ENCODE data around the gene ARMC7.
A peak's percentile ranks its signal among the peaks of the same experiment; 100 is the strongest.

Gene ARMC7

DNA sequence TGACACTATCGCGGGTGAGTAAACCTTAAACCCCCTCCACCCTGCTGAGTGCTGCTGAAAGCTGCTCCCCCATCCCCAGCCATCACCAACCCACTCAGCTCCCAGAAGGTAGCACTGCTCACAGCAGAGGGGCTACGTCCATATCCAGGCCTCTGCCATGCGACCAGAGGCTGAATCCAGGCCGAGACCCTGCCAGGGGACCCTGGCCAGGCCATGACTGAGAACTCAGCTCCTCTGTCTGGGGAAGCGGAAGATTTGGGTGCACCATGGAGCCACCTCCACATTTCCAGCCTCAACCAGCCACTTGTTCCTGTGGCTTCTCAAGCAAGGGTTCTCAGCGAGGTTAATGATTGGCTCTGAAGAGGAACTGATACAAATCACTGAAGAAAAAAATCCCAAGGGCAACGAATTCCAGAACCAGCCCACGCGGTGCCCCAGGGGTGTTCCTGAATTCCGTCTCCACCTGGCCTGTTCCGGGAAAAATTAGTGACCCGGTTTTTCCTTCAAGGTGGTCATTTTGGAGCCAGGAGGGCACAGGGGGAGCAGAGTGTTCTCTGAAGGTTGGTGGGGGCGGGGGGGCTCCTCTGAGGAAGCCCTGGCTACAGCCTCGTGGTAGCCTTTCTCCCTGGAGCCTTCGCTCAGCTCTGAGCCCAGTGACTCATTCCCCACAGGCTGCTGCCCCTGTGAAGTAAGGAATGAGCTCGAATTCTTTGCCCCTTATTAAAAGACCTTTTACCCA, 31.3 kb upstream of the ARMC7 start:
- Histone ChIP-seq H3K27ac (ENCODE audit: low read length) (peak overlapping the region; percentile 89), H2AFZ (ENCODE audit: low read depth, low read length) (no peak overlapping the region), H3K4me3 (ENCODE audit: low read length) (peak overlapping the region; percentile 80), H3K36me3 (replicated peaks; ENCODE audit: low read depth, low read length) (no peaks in the 10 kb centered on the region), H3K9me3 (ENCODE audit: insufficient read depth, low read length) (no peaks in the 10 kb centered on the region), H3K9ac (ENCODE audit: low read length) (peak overlapping the region; percentile 79), H3K79me2 (ENCODE audit: low read length) (no peaks in the 10 kb centered on the region), H3K4me1 (ENCODE audit: low read length) (peaks cover 31% of the 10 kb centered on the region), H3K27me3 (ENCODE audit: low read depth, low read length) (peaks cover 5% of the 10 kb centered on the region; the same call in 1 of the 2 replicates), H3K4me2 (ENCODE audit: low read length) (peak overlapping the region; percentile 100), H4K20me1 (ENCODE audit: insufficient read depth, low read length) (no peaks in the 10 kb centered on the region)
- TF ChIP-seq, protein P1, sequence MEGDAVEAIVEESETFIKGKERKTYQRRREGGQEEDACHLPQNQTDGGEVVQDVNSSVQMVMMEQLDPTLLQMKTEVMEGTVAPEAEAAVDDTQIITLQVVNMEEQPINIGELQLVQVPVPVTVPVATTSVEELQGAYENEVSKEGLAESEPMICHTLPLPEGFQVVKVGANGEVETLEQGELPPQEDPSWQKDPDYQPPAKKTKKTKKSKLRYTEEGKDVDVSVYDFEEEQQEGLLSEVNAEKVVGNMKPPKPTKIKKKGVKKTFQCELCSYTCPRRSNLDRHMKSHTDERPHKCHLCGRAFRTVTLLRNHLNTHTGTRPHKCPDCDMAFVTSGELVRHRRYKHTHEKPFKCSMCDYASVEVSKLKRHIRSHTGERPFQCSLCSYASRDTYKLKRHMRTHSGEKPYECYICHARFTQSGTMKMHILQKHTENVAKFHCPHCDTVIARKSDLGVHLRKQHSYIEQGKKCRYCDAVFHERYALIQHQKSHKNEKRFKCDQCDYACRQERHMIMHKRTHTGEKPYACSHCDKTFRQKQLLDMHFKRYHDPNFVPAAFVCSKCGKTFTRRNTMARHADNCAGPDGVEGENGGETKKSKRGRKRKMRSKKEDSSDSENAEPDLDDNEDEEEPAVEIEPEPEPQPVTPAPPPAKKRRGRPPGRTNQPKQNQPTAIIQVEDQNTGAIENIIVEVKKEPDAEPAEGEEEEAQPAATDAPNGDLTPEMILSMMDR (IDR thresholded peaks at IDR 0.05; ENCODE audit: low read depth, low read length): no peak
- TF ChIP-seq EZH2phosphoT487 (IDR thresholded peaks at IDR 0.05; ENCODE audit: low read depth): no peak

DNA sequence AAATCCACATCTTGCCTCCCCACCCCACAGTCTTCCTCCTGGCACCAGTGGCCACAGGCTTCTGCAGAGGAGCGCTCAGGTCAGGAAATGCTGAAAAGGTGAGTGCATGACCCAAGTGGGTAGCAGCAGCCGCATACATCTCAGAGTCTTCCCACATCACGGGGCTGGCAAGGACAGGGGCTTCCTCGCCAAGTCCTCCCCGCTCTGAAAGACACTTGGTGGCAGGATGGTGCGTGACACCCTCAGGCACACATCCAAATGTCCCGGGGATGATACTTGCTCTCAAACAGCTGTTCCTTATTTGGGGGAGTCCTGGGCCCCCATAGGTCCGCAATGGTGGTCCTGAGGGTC, 30.8 kb upstream of the ARMC7 start:
- peak overlapping the region; percentile 80 for H3K4me3 ChIP-seq (ENCODE audit: low read length)
- H3K36me3 ChIP-seq (replicated peaks; ENCODE audit: low read depth, low read length): no peaks in the 10 kb centered on the region
- peak overlapping the region; percentile 89 for H3K27ac ChIP-seq (ENCODE audit: low read length)
- no peak for TF ChIP-seq EZH2phosphoT487 (IDR thresholded peaks at IDR 0.05; ENCODE audit: low read depth)
- TF ChIP-seq, protein P1 (IDR thresholded peaks at IDR 0.05; ENCODE audit: low read depth, low read length): no peak
- no peaks in the 10 kb centered on the region for H3K79me2 ChIP-seq (ENCODE audit: low read length)
- no peak overlapping the region for H2AFZ ChIP-seq (ENCODE audit: low read depth, low read length)
- peak overlapping the region; percentile 100 for H3K4me2 ChIP-seq (ENCODE audit: low read length)
- H3K27me3 ChIP-seq (ENCODE audit: low read depth, low read length): peaks cover 5% of the 10 kb centered on the region; the same call in 1 of the 2 replicates
- no peaks in the 10 kb centered on the region for H3K9me3 ChIP-seq (ENCODE audit: insufficient read depth, low read length)
- peaks cover 31% of the 10 kb centered on the region for H3K4me1 ChIP-seq (ENCODE audit: low read length)
- peak overlapping the region; percentile 79 for H3K9ac ChIP-seq (ENCODE audit: low read length)
- H4K20me1 ChIP-seq (ENCODE audit: insufficient read depth, low read length): no peaks in the 10 kb centered on the region

DNA sequence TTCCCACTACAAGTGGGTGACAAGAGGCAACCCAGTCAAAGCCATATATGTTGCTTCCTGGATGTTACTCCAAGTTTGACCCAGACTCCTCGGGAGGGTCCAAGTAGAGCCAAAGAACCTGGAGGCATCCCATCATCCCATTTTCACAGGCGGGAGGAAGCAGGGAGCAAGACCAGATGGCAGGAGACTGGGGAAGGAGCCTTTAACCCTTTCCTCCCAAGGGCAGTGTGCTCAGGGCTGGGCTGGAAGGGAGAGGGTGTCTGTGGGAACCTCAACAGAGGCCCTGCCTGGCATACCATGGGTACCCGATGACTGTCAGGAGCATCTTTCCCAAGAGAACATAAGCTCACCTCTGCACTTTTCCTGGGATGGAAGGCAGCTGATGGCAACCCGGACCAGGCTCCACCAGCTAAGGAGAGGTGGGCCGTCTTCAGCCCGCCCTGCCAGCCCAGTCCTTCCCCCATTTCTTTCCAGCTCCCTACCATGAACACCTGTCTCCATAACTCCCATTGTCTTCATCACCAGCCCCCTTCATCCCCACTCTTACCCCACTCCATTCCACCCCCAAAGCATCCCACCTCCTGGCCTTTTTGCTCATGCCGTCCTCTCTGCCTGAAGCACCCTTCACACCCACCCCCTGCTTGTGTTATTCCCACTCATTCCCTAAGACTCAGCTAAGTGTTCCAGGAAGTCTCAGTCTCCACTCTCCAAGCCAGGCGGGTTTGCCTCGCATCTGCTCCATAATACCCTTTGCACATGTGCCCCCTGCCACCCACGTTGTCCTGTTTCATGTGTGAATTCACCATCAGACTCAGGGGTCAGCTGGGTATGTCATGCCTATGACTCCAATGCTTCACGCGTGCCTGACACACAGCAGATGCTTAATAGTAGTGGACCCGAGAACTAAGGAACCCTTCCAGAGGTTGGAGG, 27.9 kb upstream of the ARMC7 start:
- H3K4me2 ChIP-seq (ENCODE audit: low read length): no peak overlapping the region
- no peak overlapping the region for H3K4me3 ChIP-seq (ENCODE audit: low read length)
- no peak for TF ChIP-seq EZH2phosphoT487 (IDR thresholded peaks at IDR 0.05; ENCODE audit: low read depth)
- TF ChIP-seq, protein P1 (IDR thresholded peaks at IDR 0.05; ENCODE audit: low read depth, low read length): no peak
- peaks cover 29% of the 10 kb centered on the region for H3K4me1 ChIP-seq (ENCODE audit: low read length)
- no peak overlapping the region for H2AFZ ChIP-seq (ENCODE audit: low read depth, low read length)
- peaks cover 5% of the 10 kb centered on the region; the same call in 1 of the 2 replicates for H3K27me3 ChIP-seq (ENCODE audit: low read depth, low read length)
- H3K9ac ChIP-seq (ENCODE audit: low read length): no peak overlapping the region
- H3K9me3 ChIP-seq (ENCODE audit: insufficient read depth, low read length): no peaks in the 10 kb centered on the region
- no peaks in the 10 kb centered on the region for H4K20me1 ChIP-seq (ENCODE audit: insufficient read depth, low read length)
- no peaks in the 10 kb centered on the region for H3K36me3 ChIP-seq (replicated peaks; ENCODE audit: low read depth, low read length)
- H3K27ac ChIP-seq (ENCODE audit: low read length): no peak overlapping the region
- no peaks in the 10 kb centered on the region for H3K79me2 ChIP-seq (ENCODE audit: low read length)

DNA sequence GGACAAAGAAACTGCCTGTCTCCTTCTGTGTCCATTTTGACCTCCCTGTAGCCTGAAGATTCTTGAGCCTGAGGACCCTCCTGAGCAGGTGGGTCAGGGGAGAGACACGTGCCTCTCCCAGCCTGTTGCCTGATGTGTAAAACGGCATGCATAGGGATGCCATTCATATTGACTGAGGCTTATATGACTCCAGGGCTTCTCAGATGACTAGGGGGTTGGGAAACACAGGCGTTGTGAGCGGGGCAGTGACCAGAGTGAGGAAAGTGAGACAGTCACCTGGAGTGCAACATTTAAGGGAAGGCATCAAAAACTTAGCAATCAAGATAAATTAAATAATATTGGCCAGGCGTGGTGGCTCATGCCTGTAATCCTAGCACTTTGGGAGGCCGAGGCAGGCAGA, 27.1 kb upstream of the ARMC7 start:
- Histone ChIP-seq H3K79me2 (ENCODE audit: low read length) (no peaks in the 10 kb centered on the region), H3K4me3 (ENCODE audit: low read length) (no peak overlapping the region), H3K36me3 (replicated peaks; ENCODE audit: low read depth, low read length) (no peaks in the 10 kb centered on the region), H3K4me2 (ENCODE audit: low read length) (no peak overlapping the region), H3K9ac (ENCODE audit: low read length) (no peak overlapping the region), H3K9me3 (ENCODE audit: insufficient read depth, low read length) (no peaks in the 10 kb centered on the region), H3K4me1 (ENCODE audit: low read length) (peaks cover 28% of the 10 kb centered on the region), H4K20me1 (ENCODE audit: insufficient read depth, low read length) (no peaks in the 10 kb centered on the region), H2AFZ (ENCODE audit: low read depth, low read length) (no peak overlapping the region), H3K27me3 (ENCODE audit: low read depth, low read length) (peaks cover 5% of the 10 kb centered on the region; the same call in 1 of the 2 replicates), H3K27ac (ENCODE audit: low read length) (no peak overlapping the region)
- TF ChIP-seq, protein P1 (IDR thresholded peaks at IDR 0.05; ENCODE audit: low read depth, low read length): no peak
- TF ChIP-seq EZH2phosphoT487 (IDR thresholded peaks at IDR 0.05; ENCODE audit: low read depth): no peak

Measured in OCI-LY3 (cell line).